ENCODE data around the gene TSC22D2.

TSC22D2 gene

GRCh38 chr3:150515210-150515609 lies 107.1 kb downstream of the TSC22D2 start:
- H3K27ac ChIP-seq, result no peak overlapping the region
- no peak overlapping the region for H3K4me3 ChIP-seq

All from skin epidermis (tissue), 12 donors.